HUES6 (cell line): ENCODE measurements around the gene MAN1A1.

Source experiments
- H3K27ac ChIP-seq: 2 replicates; pipeline ENCODE4 v1.7.0; 2013; ENCODE audit warnings: low read depth, mild to moderate bottlenecking, low read length, inconsistent platforms
- H3K27me3 ChIP-seq: 2 replicates; pipeline ENCODE4 v1.6.1; 2013; ENCODE audit warnings: low read length; ENCODE audit not compliant: control insufficient read depth, insufficient read depth
- H3K36me3 ChIP-seq: 2 replicates; pipeline ENCODE4 v1.6.1; 2013; ENCODE audit warnings: low read length; ENCODE audit not compliant: control insufficient read depth, insufficient read depth
- H3K4me1 ChIP-seq: 2 replicates; pipeline ENCODE4 v1.6.1; 2013; ENCODE audit warnings: low read length; ENCODE audit not compliant: control insufficient read depth, insufficient read depth
- H3K4me3 ChIP-seq: 2 replicates; pipeline ENCODE4 v1.5.1; 2013; ENCODE audit warnings: low read depth, low read length
- H3K9ac ChIP-seq: one replicate; pipeline ENCODE4 v1.6.1; 2013; ENCODE audit warnings: mild to moderate bottlenecking, low read length
- H3K9me3 ChIP-seq: 2 replicates; pipeline ENCODE4 v1.6.1; 2013; ENCODE audit warnings: low read depth, low read length; ENCODE audit not compliant: control insufficient read depth, insufficient read depth

MAN1A1 gene

GRCh38 chr6:119207971-119208725, 141.4 kb downstream of the MAN1A1 start:
- no peaks in the 10 kb centered on the region for H3K9me3 ChIP-seq
- H3K27ac ChIP-seq, result no peak overlapping the region
- H3K4me3 ChIP-seq, result no peak overlapping the region
- H3K9ac ChIP-seq, result no peak overlapping the region
- no peaks in the 10 kb centered on the region for H3K27me3 ChIP-seq
- H3K4me1 ChIP-seq, result no peaks in the 10 kb centered on the region
- no peaks in the 10 kb centered on the region for H3K36me3 ChIP-seq

DNA sequence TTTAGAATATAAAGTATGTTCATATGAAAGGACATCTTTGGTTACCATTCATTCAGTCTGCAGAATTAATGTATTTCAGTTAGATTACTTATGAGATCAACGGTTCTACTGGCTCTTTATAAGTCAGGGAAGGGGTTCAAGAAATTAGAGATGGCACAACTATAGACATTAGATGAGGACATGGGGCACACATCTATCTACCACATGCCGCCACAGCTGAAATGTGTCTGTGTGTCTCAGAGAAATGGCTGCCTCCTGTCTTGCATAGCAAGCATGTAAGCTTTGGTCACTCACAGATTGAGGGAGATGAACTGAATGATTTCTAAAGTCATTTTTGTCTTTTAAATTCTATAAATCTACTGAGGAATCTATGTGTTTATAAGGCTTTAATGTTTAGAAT, 142.2 kb downstream of the MAN1A1 start:
- Histone ChIP-seq H3K4me1 (no peaks in the 10 kb centered on the region), H3K9ac (no peak overlapping the region), H3K27ac (no peak overlapping the region), H3K9me3 (no peaks in the 10 kb centered on the region), H3K36me3 (no peaks in the 10 kb centered on the region), H3K27me3 (no peaks in the 10 kb centered on the region), H3K4me3 (no peak overlapping the region)

- no peaks in the 10 kb centered on the region for H3K27me3 ChIP-seq
- no peaks in the 10 kb centered on the region for H3K36me3 ChIP-seq
- no peak overlapping the region for H3K9ac ChIP-seq
- no peak overlapping the region for H3K4me3 ChIP-seq
- no peaks in the 10 kb centered on the region for H3K4me1 ChIP-seq
- H3K9me3 ChIP-seq, result no peaks in the 10 kb centered on the region
- no peak overlapping the region for H3K27ac ChIP-seq
Observed at GRCh38 chr6:119205911-119206618, 143.5 kb downstream of the MAN1A1 start.

- no peaks in the 10 kb centered on the region for H3K27me3 ChIP-seq
- no peaks in the 10 kb centered on the region for H3K36me3 ChIP-seq
- no peak overlapping the region for H3K4me3 ChIP-seq
- H3K9ac ChIP-seq, result no peak overlapping the region
- no peaks in the 10 kb centered on the region for H3K9me3 ChIP-seq
- no peak overlapping the region for H3K27ac ChIP-seq
- no peaks in the 10 kb centered on the region for H3K4me1 ChIP-seq
Observed at GRCh38 chr6:119204719-119205118, 144.8 kb downstream of the MAN1A1 start.

GRCh38 chr6:119201480-119201879, 148.1 kb downstream of the MAN1A1 start:
- H3K4me3 ChIP-seq, result no peak overlapping the region
- H3K4me1 ChIP-seq, result no peaks in the 10 kb centered on the region
- no peaks in the 10 kb centered on the region for H3K36me3 ChIP-seq
- H3K27ac ChIP-seq, result no peak overlapping the region
- no peaks in the 10 kb centered on the region for H3K9me3 ChIP-seq
- H3K9ac ChIP-seq, result no peak overlapping the region
- no peaks in the 10 kb centered on the region for H3K27me3 ChIP-seq

DNA sequence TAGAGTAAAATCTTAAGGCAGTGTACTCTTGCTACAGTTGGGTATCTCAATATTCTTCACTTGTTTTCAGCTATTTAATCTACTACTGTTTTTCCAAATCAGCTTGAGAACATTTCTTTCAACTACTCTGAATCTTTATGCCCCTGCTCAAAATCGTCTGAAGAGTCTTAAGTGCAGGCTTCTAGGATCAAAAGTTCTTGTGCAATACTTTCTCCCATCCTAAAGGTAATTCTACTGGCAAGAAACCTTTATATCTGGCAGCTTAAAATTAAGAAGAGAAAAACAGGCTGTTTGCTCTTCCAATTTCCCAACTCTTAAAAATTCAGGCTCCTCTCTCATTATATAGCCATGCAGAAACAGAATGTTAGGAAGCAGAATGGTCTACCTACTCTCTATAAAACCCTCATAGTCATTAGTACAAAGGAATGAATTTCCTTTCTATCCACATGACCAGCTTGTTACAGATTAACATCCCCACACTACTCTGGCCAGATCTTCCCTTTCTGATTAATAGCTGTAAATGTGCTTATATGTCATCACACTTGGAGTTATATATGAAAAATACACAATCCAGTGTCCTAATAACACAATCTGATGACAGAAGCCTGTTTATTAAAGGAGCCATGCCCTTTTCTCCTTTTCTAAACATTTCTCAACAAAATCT, 148.9 kb downstream of the MAN1A1 start:
- Histone ChIP-seq H3K27ac (no peak overlapping the region), H3K36me3 (no peaks in the 10 kb centered on the region), H3K27me3 (no peaks in the 10 kb centered on the region), H3K9ac (no peak overlapping the region), H3K4me3 (no peak overlapping the region), H3K9me3 (no peaks in the 10 kb centered on the region), H3K4me1 (no peaks in the 10 kb centered on the region)

DNA sequence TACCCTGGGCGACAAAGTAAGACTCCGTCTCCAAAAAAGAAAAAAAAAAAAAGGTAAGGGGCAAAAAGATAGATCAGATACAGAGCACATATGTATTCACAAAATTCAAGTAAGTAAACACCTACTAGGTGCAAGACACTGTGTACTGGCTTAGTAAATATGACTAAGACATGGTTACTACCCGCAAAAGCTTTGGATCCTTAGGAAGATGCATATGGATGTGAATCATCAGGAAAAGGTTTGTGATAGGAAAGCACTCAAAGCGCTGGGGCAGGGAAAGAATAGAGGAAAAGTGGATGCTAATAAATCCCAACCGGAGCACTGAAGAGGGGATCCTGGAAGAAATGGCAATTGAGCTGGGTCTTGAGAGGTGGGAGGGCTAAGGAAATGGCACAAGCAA, 152.3 kb downstream of the MAN1A1 start:
- no peak overlapping the region for H3K27ac ChIP-seq

GRCh38 chr6:119196715-119197114, 152.8 kb downstream of the MAN1A1 start:
- no peak overlapping the region for H3K9ac ChIP-seq
- no peaks in the 10 kb centered on the region for H3K9me3 ChIP-seq
- H3K36me3 ChIP-seq, result no peaks in the 10 kb centered on the region; the same call in 1 of the 2 replicates
- H3K27me3 ChIP-seq, result no peaks in the 10 kb centered on the region
- no peak overlapping the region for H3K4me3 ChIP-seq
- no peaks in the 10 kb centered on the region for H3K4me1 ChIP-seq
- H3K27ac ChIP-seq, result no peak overlapping the region

More for the DNA sequence above, 152.3 kb downstream of the MAN1A1 start:
- Histone ChIP-seq H3K9me3 (no peaks in the 10 kb centered on the region), H3K27me3 (no peaks in the 10 kb centered on the region), H3K4me3 (no peak overlapping the region), H3K4me1 (no peaks in the 10 kb centered on the region), H3K9ac (no peak overlapping the region), H3K36me3 (no peaks in the 10 kb centered on the region; the same call in 1 of the 2 replicates)

DNA sequence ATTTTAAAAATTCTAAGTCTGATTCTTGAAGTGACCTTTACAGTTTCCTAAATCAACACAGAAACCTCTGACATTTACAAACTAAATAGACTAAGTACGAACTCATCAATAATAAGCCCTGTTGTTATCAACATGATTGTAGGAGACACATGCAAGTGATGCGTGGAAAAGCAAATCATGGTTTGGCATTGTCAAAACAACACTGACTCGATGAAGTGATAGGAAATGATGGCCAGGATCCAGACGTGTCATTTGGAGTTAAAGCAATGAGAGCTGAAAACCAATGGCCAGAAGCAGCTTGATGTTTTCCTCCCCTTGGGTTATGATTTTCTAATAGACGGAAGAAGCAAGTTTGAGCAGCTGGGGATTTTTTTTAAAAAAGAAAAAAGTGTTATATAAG, 153.7 kb downstream of the MAN1A1 start:
- no peaks in the 10 kb centered on the region; the same call in 1 of the 2 replicates for H3K36me3 ChIP-seq
- H3K4me3 ChIP-seq, result no peak overlapping the region

DNA sequence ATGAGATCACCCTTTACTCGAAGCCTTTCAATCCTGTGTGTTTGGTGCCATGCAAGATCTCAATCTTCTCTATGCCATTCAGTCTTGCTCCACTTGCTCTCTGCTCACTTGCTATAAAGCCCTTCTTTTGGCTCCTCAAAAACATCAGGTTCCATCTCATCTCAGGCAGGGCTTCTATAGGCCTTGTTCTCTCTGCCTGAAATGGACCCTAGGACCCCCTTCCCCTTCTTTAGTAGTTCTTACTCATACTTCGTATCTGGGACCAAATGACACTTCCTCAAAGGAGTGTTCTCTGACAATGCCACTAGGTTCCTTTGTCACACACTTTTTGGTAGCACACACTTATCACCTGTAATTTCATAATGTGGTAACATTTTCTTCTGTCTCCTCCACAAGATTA, 154.4 kb downstream of the MAN1A1 start:
- Histone ChIP-seq H3K4me3 (no peak overlapping the region), H3K4me1 (no peaks in the 10 kb centered on the region), H3K36me3 (no peaks in the 10 kb centered on the region; the same call in 1 of the 2 replicates), H3K9me3 (no peaks in the 10 kb centered on the region), H3K27me3 (no peaks in the 10 kb centered on the region), H3K9ac (no peak overlapping the region), H3K27ac (no peak overlapping the region)

More for the DNA sequence above, 153.7 kb downstream of the MAN1A1 start:
- Histone ChIP-seq H3K9ac (no peak overlapping the region), H3K4me1 (no peaks in the 10 kb centered on the region), H3K9me3 (no peaks in the 10 kb centered on the region), H3K27me3 (no peaks in the 10 kb centered on the region), H3K27ac (no peak overlapping the region)

DNA sequence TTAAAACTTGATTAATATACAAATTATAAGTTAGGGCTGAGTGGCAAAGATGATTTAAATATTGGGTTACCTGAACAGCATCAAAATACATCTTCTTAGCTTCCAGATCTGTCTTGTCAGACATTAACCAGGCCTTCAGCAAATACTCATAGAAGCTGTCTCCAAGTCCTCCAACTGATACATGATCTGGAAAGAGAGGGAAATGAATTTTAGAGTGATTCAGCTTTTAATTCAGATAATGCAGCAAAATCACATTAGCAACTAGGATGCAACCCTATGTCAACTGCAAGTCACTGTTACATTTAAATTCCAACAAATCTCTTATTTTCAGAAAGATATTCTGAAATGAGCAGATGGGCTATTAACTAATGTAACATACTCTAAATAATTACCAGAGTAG, 155.9 kb downstream of the MAN1A1 start:
- Histone ChIP-seq H3K9ac (no peak overlapping the region), H3K27ac (no peak overlapping the region), H3K9me3 (no peaks in the 10 kb centered on the region), H3K27me3 (no peaks in the 10 kb centered on the region), H3K4me3 (no peak overlapping the region), H3K36me3 (no peaks in the 10 kb centered on the region; the same call in 1 of the 2 replicates), H3K4me1 (no peaks in the 10 kb centered on the region)
